HG03442 (cell line): ENCODE data around the gene THSD4.

ENCODE experiments used
- ATAC-seq: cut with Tn5 transposase; IDR thresholded peaks from one replicate; pipeline ENCODE4 v1.9.1; 2021; ENCODE audit warnings: mild to moderate bottlenecking, moderate library complexity; ENCODE audit not compliant: unreplicated experiment

The THSD4 gene

GRCh38 chr15:71215126-71215894 lies 100.0 kb downstream of the THSD4 start:
- no peak for ATAC-seq

- ATAC-seq: no peak
These were observed 103.1 kb downstream of the THSD4 start for GRCh38 chr15:71218272-71218805.

- ATAC-seq: no peak
These were observed 103.8 kb downstream of the THSD4 start for GRCh38 chr15:71219101-71219500.

- no peak for ATAC-seq
These were observed 104.4 kb downstream of the THSD4 start for GRCh38 chr15:71219645-71220044.

- ATAC-seq: no peak
These were observed 105.6 kb downstream of the THSD4 start for GRCh38 chr15:71220828-71221227.

GRCh38 chr15:71221417-71221816 lies 106.1 kb downstream of the THSD4 start:
- no peak for ATAC-seq

GRCh38 chr15:71223516-71223915 lies 108.2 kb downstream of the THSD4 start:
- no peak for ATAC-seq

GRCh38 chr15:71224024-71224423 lies 108.8 kb downstream of the THSD4 start:
- no peak for ATAC-seq

- no peak for ATAC-seq
These were observed 110.6 kb downstream of the THSD4 start for GRCh38 chr15:71225851-71226250.

GRCh38 chr15:71226536-71227455 lies 111.5 kb downstream of the THSD4 start:
- ATAC-seq: no peak

- no peak for ATAC-seq
These were observed 113.1 kb downstream of the THSD4 start for GRCh38 chr15:71228403-71228802.

- ATAC-seq: no peak
These were observed 115.0 kb downstream of the THSD4 start for GRCh38 chr15:71230303-71230702.

GRCh38 chr15:71231758-71232157 lies 116.5 kb downstream of the THSD4 start:
- no peak for ATAC-seq

- ATAC-seq: no peak
These were observed 117.1 kb downstream of the THSD4 start for GRCh38 chr15:71232411-71232810.

GRCh38 chr15:71237456-71238188 lies 122.4 kb downstream of the THSD4 start:
- no peak for ATAC-seq

- no peak for ATAC-seq
These were observed 123.7 kb downstream of the THSD4 start for GRCh38 chr15:71238926-71239325.

- no peak for ATAC-seq
These were observed 124.5 kb downstream of the THSD4 start for GRCh38 chr15:71239592-71240364.

- ATAC-seq: no peak
These were observed 127.0 kb downstream of the THSD4 start for GRCh38 chr15:71242292-71242691.

GRCh38 chr15:71244250-71244649 lies 129.0 kb downstream of the THSD4 start:
- no peak for ATAC-seq

GRCh38 chr15:71245588-71245987 lies 130.3 kb downstream of the THSD4 start:
- no peak for ATAC-seq
